Measurements from ENCODE around the gene HIP1R.
"Not testable (repeated sequence)": the region's sequence is repeated elsewhere in the genome, so short reads cannot be mapped to it uniquely, and the experiment has no call there.

DNA sequence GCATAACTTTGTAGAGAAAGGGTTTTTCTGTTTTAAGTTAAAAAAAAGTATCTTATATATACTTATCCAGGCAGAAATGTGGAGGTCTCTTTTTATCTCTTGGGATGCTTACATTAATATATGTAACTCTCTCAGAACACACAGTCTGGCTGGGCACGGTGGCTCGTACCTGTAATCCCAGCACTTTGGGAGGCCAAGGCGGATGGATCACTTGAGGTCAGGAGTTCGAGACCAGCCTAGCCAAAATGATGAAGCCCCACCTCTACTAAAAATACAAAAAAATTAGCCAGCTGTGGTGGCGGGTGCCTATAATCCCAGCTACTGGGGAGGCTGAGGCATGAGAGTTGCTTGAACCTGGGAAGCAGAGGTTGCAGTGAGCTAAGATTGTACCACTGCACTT, 41.0 kb downstream of the HIP1R start:
- not testable (repeated sequence) for TF ChIP-seq POLR2AphosphoS5 (IDR thresholded peaks at IDR 0.05; ENCODE audit: low read depth, low read length); SIN3A (IDR thresholded peaks at IDR 0.05; ENCODE audit: borderline replicate concordance, insufficient read depth, low read depth, low read length); TCF7L2 (IDR thresholded peaks at IDR 0.05; ENCODE audit: low read depth, low read length)
- TF ChIP-seq, protein P1, sequence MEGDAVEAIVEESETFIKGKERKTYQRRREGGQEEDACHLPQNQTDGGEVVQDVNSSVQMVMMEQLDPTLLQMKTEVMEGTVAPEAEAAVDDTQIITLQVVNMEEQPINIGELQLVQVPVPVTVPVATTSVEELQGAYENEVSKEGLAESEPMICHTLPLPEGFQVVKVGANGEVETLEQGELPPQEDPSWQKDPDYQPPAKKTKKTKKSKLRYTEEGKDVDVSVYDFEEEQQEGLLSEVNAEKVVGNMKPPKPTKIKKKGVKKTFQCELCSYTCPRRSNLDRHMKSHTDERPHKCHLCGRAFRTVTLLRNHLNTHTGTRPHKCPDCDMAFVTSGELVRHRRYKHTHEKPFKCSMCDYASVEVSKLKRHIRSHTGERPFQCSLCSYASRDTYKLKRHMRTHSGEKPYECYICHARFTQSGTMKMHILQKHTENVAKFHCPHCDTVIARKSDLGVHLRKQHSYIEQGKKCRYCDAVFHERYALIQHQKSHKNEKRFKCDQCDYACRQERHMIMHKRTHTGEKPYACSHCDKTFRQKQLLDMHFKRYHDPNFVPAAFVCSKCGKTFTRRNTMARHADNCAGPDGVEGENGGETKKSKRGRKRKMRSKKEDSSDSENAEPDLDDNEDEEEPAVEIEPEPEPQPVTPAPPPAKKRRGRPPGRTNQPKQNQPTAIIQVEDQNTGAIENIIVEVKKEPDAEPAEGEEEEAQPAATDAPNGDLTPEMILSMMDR (IDR thresholded peaks at IDR 0.05), result not testable (repeated sequence)
- TF ChIP-seq, protein P2, sequence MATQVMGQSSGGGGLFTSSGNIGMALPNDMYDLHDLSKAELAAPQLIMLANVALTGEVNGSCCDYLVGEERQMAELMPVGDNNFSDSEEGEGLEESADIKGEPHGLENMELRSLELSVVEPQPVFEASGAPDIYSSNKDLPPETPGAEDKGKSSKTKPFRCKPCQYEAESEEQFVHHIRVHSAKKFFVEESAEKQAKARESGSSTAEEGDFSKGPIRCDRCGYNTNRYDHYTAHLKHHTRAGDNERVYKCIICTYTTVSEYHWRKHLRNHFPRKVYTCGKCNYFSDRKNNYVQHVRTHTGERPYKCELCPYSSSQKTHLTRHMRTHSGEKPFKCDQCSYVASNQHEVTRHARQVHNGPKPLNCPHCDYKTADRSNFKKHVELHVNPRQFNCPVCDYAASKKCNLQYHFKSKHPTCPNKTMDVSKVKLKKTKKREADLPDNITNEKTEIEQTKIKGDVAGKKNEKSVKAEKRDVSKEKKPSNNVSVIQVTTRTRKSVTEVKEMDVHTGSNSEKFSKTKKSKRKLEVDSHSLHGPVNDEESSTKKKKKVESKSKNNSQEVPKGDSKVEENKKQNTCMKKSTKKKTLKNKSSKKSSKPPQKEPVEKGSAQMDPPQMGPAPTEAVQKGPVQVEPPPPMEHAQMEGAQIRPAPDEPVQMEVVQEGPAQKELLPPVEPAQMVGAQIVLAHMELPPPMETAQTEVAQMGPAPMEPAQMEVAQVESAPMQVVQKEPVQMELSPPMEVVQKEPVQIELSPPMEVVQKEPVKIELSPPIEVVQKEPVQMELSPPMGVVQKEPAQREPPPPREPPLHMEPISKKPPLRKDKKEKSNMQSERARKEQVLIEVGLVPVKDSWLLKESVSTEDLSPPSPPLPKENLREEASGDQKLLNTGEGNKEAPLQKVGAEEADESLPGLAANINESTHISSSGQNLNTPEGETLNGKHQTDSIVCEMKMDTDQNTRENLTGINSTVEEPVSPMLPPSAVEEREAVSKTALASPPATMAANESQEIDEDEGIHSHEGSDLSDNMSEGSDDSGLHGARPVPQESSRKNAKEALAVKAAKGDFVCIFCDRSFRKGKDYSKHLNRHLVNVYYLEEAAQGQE (IDR thresholded peaks at IDR 0.05; ENCODE audit: insufficient read depth in 1 of 2, low read depth in 2 of 2, low read length in 1 of 2), result not testable (repeated sequence)
